Pancreas (tissue), 10 donors: ENCODE measurements around the gene MCTP2. TPM values are rescaled to one million over a fixed set of nuclear protein-coding genes. Genes with fewer than 3 reads are reported as not detected.

ENCODE experiments used
- ATAC-seq, 4 donors: fragments of 200-7000 bp; cut with Tn5 transposase; one replicate each; pipeline versions ENCODE4 v1.8.0 to v1.9.1; 2020; ENCODE audit warnings: mild to moderate bottlenecking in 4 of 4, moderate library complexity in 4 of 4
- DNase-seq, 6 donors: peaks; one replicate each; pipeline ENCODE4 v3.0.0-alpha.2; 2020
- FAIRE-seq: peaks from 2 replicates; lab custom pipeline; 2012; peaks lifted over from hg19 to GRCh38; lab: Jason Lieb, UNC
- H3K27ac ChIP-seq, 4 donors: fragments of 200-600 bp; sonication (generic); 1 replicate in 3 of 4; 2 replicates in 1 of 4; pipeline versions ENCODE4 v1.5.0 to v1.8.0; 2020
- H3K27me3 ChIP-seq, 4 donors: fragments of 200-600 bp; one replicate each; pipeline ENCODE4 v1.8.0; 2021
- H3K36me3 ChIP-seq, 3 donors: fragments of 200-600 bp; sonication (generic) in 1 of 3; one replicate each; pipeline versions ENCODE4 v1.5.0 to v1.8.0; 2020 to 2021
- H3K4me1 ChIP-seq, 3 donors: fragments of 200-600 bp; one replicate each; pipeline ENCODE4 v1.8.0; 2021
- H3K4me3 ChIP-seq, 4 donors: fragments of 200-600 bp; sonication (generic) in 2 of 4; one replicate each; pipeline versions ENCODE4 v1.5.0 to v1.8.0; 2020 to 2021
- H3K9me3 ChIP-seq, 4 donors: fragments of 200-600 bp; one replicate each; pipeline ENCODE4 v1.8.0; 2021
- WGBS, 2 donors: extraction: QIAGEN DNeasy Blood & Tissue Kit; methylation state at CpG; one replicate each; pipeline ENCODE4 v1.1.7; 2013; 5-methylcytosine and 5-hydroxymethylcytosine counted together
- intact Hi-C, 3 donors: fragments of 100-400 bp; cut with DNase I; formaldehyde crosslinking; loops; one replicate each; pipeline versions ENCODE4 v1.11.1 to v1.14.2; 2022
- polyA plus RNA-seq, 2 donors: library from polyadenylated mRNA; stranded (reverse); fragments of 200-250 nt; gene quantifications; one replicate each; pipeline ENCODE4 v1.2.3, GENCODE V29; 2013
- total RNA-seq, 6 donors: library from RNA; stranded (reverse); fragmentation: NEBNext Ultra II Directional in 4 of 6; extraction: Animal tissue kit (Norgen Biotek cat#: 25700) in 4 of 6; gene quantifications; one replicate each; pipeline versions ENCODE4 v1.2.1 to v1.2.4, GENCODE V29; 2021 to 2023
- TF ChIP-seq, protein P1 (sequence below), 4 donors: fragments of 200-600 bp; sonication (generic) in 3 of 4; IDR thresholded peaks; one replicate each; pipeline versions ENCODE4 v1.5.0 to v1.8.0; 2021; ENCODE audit warnings: antibody characterized with exemption in 4 of 4
- donor health status: healthy with polysubstance abuse.
- donor health status: DM: no; HTN: no; CAD: no; lungs with moderate emphysema.
- donor health status: DM: no; HTN: no; CAD: no.
- donor health status: control.
- donor health status: control.
- donor health status: Bipolar disorder and iron deficiency.
- donor health status: DM: yes; HTN: yes; CAD: no.
- donor health status: DM: no; HTN: no; CAD: no.
- donor health status: DM: no; HTN: no; CAD: no.
- donor health status: DM: yes; HTN: yes; CAD: no.

The MCTP2 gene, protein sequence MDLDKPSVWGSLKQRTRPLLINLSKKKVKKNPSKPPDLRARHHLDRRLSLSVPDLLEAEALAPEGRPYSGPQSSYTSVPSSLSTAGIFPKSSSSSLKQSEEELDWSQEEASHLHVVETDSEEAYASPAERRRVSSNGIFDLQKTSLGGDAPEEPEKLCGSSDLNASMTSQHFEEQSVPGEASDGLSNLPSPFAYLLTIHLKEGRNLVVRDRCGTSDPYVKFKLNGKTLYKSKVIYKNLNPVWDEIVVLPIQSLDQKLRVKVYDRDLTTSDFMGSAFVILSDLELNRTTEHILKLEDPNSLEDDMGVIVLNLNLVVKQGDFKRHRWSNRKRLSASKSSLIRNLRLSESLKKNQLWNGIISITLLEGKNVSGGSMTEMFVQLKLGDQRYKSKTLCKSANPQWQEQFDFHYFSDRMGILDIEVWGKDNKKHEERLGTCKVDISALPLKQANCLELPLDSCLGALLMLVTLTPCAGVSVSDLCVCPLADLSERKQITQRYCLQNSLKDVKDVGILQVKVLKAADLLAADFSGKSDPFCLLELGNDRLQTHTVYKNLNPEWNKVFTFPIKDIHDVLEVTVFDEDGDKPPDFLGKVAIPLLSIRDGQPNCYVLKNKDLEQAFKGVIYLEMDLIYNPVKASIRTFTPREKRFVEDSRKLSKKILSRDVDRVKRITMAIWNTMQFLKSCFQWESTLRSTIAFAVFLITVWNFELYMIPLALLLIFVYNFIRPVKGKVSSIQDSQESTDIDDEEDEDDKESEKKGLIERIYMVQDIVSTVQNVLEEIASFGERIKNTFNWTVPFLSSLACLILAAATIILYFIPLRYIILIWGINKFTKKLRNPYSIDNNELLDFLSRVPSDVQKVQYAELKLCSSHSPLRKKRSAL
- total RNA-seq, result 10 to 100 TPM; 13.0 to 21.4 (median 15.0) TPM
- polyA plus RNA-seq, result 1 to 10 TPM; 3.7 to 5.6 TPM

DNA sequence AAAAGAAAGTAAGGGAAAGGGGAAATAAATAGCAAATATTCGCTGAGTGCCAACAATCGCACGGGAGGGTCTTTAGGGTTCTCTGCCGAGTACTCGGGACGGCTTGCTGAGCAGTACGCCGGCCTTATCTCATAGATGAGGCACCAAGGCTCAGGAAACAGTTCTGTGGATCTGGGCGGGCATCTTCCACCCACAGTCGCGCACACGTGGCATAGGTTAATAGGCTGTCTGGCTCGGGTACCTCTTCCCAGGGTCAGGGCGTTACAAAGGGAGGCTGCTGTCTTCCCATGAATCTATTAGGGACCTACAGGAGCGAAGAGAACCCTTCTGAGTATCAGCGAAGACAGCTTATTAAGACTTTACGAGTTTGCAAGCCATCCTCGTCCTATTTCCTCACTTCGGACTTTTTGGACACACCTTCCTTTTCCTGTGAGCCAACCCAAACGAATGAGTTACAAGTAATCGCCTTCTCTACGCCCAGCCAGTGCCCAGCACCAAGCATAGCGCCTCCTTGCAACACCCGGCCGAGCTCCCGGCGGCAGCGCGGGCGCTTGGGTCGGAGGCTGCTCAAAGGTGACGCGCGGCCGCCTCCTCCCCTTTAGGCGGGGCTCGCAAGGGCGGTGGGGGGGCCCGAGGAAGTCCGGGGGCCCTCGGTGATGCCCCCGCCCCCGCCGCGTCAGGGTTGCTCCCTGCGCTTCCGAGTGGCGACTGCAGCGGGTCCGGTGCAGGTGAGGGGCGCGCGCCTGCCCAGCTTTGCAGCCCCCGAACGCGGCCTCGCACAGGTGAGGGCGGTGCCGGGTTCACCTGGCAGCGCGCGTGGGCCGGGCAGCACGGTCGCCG lies at the start of gene MCTP2:
Gene MCTP2, plus strand, starts transcription at position 679 of the 840 bp plus-strand sequence. CDS start 66,705 bp downstream, outside the sequence.
- TF ChIP-seq, protein P1, sequence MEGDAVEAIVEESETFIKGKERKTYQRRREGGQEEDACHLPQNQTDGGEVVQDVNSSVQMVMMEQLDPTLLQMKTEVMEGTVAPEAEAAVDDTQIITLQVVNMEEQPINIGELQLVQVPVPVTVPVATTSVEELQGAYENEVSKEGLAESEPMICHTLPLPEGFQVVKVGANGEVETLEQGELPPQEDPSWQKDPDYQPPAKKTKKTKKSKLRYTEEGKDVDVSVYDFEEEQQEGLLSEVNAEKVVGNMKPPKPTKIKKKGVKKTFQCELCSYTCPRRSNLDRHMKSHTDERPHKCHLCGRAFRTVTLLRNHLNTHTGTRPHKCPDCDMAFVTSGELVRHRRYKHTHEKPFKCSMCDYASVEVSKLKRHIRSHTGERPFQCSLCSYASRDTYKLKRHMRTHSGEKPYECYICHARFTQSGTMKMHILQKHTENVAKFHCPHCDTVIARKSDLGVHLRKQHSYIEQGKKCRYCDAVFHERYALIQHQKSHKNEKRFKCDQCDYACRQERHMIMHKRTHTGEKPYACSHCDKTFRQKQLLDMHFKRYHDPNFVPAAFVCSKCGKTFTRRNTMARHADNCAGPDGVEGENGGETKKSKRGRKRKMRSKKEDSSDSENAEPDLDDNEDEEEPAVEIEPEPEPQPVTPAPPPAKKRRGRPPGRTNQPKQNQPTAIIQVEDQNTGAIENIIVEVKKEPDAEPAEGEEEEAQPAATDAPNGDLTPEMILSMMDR (IDR thresholded peaks at IDR 0.05), result no peak
- DNase-seq, result peak; percentile 88 to 96 (median 90)

DNA sequence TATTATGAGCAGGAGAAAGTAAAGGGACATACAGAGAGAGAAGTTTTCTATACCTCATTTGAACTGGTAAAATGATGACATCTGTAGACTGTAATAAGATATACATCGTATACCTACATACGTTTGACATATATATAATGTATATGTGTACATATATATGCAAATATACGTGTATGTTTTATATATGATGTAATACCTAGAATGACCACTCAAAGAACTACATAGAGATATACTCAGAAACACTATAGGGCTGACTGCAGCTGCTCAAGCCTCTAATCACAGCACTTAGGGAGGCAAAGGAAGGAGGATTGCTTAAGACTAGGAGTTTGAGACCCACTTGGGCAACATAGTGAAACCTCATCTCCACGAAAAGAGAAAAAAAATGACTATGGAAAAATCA lies 48.5 kb upstream of the MCTP2 start:
- H3K36me3 ChIP-seq, result no peaks in the 10 kb centered on the region
- no peaks in the 10 kb centered on the region for H3K9me3 ChIP-seq
- no peak for FAIRE-seq
- intact Hi-C loops, result no loop called here
- WGBS, 2 donors, result 66 to 71% methylated on average over 4 of the region's 4 CpGs
- TF ChIP-seq, protein P1 (IDR thresholded peaks at IDR 0.05), result no peak
- H3K4me3 ChIP-seq, result no peak overlapping the region
- no peak overlapping the region for H3K27ac ChIP-seq
- ATAC-seq, result no peak
- H3K4me1 ChIP-seq, result no peaks in the 10 kb centered on the region
- no peaks in the 10 kb centered on the region for H3K27me3 ChIP-seq
- no peak for DNase-seq

More for the DNA sequence above, at the start of gene MCTP2:
- Histone ChIP-seq H3K9me3 (no peaks in the 10 kb centered on the region), H3K4me3 (peak within 1 kb of the TSS; percentile 71 to 84 (median 82)), H3K36me3 (no peaks in the 10 kb centered on the region), H3K4me1 (peaks cover 11 to 16% (median 15%) of the 10 kb centered on the region in 3 donors), H3K27me3 (no peaks in the 10 kb centered on the region), H3K27ac (peak within 1 kb of the TSS; percentile 85 to 94 (median 89))
- FAIRE-seq, result no peak
- intact Hi-C loops, result loop anchor here in 1 of 3 donors (10.0 kb wide), 1 partner anchor 54 kb away; no protein-coding TSS in a partner anchor
- 0% methylated on average over 63 to 66 of the region's 66 CpGs for WGBS, 2 donors
- peak; percentile 93 to 96 (median 96) for ATAC-seq

DNA sequence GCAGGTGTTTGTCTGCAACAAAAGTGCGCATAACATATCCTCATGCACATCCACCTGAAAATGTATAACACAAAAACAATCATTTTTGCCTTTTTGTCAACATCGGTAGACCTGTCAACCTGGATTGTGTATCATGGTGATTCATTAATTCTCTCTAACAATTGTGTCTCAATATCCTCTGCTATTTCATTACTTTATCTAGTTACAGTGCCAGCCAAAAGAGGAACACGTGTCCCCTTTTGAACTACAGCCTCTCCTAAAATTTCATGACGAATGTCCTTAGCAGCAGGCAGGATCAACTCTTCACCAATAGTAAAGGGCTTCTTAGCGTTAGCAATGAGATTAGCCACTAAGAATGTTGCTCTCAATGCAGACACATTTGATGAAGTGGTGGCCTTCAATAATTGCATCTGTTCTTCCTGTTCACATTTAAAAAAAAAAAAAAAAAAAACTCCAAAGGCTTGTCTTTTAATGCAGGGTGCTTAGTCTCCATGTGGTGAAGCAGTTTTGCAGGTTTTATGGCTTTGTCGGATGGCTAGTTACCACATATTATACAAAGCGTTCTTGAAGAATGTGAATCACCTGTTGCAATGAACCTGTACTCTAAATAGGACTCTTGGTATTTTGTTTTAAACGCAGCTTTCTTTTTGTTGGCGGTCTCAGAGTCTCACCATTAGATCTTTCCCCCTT lies 45.7 kb upstream of the MCTP2 start:
- no peak overlapping the region for H3K27ac ChIP-seq
- FAIRE-seq, result no peak
- H3K36me3 ChIP-seq, result no peaks in the 10 kb centered on the region
- TF ChIP-seq, protein P1 (IDR thresholded peaks at IDR 0.05), result no peak
- H3K9me3 ChIP-seq, result no peaks in the 10 kb centered on the region
- no peak for DNase-seq
- H3K27me3 ChIP-seq, result no peaks in the 10 kb centered on the region
- no peaks in the 10 kb centered on the region for H3K4me1 ChIP-seq
- ATAC-seq, result no peak
- H3K4me3 ChIP-seq, result no peak overlapping the region
- intact Hi-C loops, result no loop called here
- 64 to 88% methylated on average over 9 of the region's 9 CpGs for WGBS, 2 donors

DNA sequence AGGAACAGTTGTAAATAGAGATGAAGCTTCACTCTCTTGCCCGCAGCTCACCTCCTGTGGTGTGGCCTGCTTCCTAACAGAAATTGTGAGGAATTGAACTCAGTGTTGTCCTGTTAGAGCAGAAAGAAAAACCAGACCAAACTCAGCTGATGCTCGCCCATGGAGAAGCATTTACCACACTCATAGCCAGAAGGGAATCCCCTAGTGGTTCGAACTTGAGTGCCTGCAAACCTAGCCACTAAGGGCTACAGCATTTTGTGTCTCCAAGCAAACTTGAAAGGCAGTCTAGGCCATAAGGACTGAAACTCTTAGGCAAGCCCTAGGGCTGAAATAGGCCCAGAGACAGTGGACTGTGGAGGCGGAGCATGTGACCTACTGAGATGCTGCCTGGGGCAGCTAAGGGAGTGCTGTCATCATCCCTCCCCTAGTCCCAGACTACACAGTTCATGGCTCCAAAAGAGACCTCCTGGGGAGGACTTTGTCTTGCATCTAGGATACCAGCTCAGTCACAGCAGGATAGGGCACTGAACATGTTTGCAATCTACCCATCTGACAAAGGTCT lies 44.5 kb upstream of the MCTP2 start:
- 89 to 91% methylated on average over 4 of the region's 4 CpGs for WGBS, 2 donors
- no peak overlapping the region for H3K27ac ChIP-seq
- H3K9me3 ChIP-seq, result no peaks in the 10 kb centered on the region
- no peaks in the 10 kb centered on the region for H3K36me3 ChIP-seq
- no peak overlapping the region for H3K4me3 ChIP-seq
- ATAC-seq (no peak), DNase-seq (no peak), FAIRE-seq (no peak)
- intact Hi-C loops, result no loop called here
- TF ChIP-seq, protein P1 (IDR thresholded peaks at IDR 0.05), result no peak
- no peaks in the 10 kb centered on the region for H3K27me3 ChIP-seq
- H3K4me1 ChIP-seq, result no peaks in the 10 kb centered on the region
